22Rv1 (cell line): ENCODE data around the gene CPLX3.

Experiments
- H3K27ac ChIP-seq: fragments of 450-650 bp; 2 replicates; pipeline ENCODE4 v1.5.1; 2017
- CTCF ChIP-seq: fragments of 450-650 bp; IDR thresholded peaks from 2 replicates; pipeline ENCODE4 v1.5.1; 2017; ENCODE audit warnings: mild to moderate bottlenecking
- ZFX ChIP-seq: fragments of 450-650 bp; IDR thresholded peaks from 2 replicates; pipeline ENCODE4 v1.6.1; 2017; ENCODE audit warnings: antibody characterized with exemption, borderline replicate concordance

CPLX3 gene

GRCh38 chr15:74781431-74782258 is 44.8 kb upstream of the CPLX3 start, which contains the start of gene CSK:
Gene CSK (plus strand): TSS chr15:74782080. CDS start chr15:74798298, 16,218 bp downstream.
- TF ChIP-seq ZFX (no peak), CTCF (peak; percentile 98)
- H3K27ac ChIP-seq = peak within 1 kb of the TSS; percentile 79

- TF ChIP-seq CTCF (no peak), ZFX (no peak)
- peak overlapping the region; percentile 79 for H3K27ac ChIP-seq
Observed at GRCh38 chr15:74782259-74783071, 44.0 kb upstream of the CPLX3 start.

GRCh38 chr15:74783072-74783807 is 43.2 kb upstream of the CPLX3 start:
- peak overlapping the region; percentile 79 for H3K27ac ChIP-seq
- TF ChIP-seq ZFX (no peak), CTCF (no peak)

GRCh38 chr15:74783808-74784175 is 42.6 kb upstream of the CPLX3 start:
- TF ChIP-seq ZFX = no peak
- no peak for TF ChIP-seq CTCF
- H3K27ac ChIP-seq = peak overlapping the region; percentile 79

- TF ChIP-seq CTCF = no peak
- TF ChIP-seq ZFX = no peak
- H3K27ac ChIP-seq = 0 out of 2 replicates have a peak overlapping the region, but pooled peaks have one; percentile 7
Observed at GRCh38 chr15:74784426-74785193, 41.8 kb upstream of the CPLX3 start.

GRCh38 chr15:74785194-74786032 is 41.0 kb upstream of the CPLX3 start:
- TF ChIP-seq ZFX = no peak
- no peak for TF ChIP-seq CTCF
- H3K27ac ChIP-seq = no peak overlapping the region

GRCh38 chr15:74786081-74786480 is 40.3 kb upstream of the CPLX3 start:
- peak overlapping the region; percentile 77; the same call in 1 of the 2 replicates for H3K27ac ChIP-seq
